GM10248 (cell line): ENCODE data around the gene NODAL.

Experiments
- CTCF ChIA-PET: fragments of 300-600 bp; sonication (Branson Sonifier 250); formaldehyde crosslinking; extraction: SDS; loops from one replicate; lab custom pipeline; 2021; ENCODE audit warnings: antibody characterized with exemption; lab: Yijun Ruan, JAX
- POLR2A ChIA-PET: fragments of 350-650 bp; sonication (Branson Sonifier 250); formaldehyde crosslinking; extraction: SDS; loops from one replicate; lab custom pipeline; 2020; ENCODE audit warnings: antibody characterized with exemption; lab: Yijun Ruan, JAX
- DNase-seq: peaks from one replicate; pipeline ENCODE4 v3.0.0; 2012; ENCODE audit errors: extremely low spot score
- TF ChIP-seq, protein P1 (sequence below): IDR thresholded peaks from 2 replicates; pipeline ENCODE4 v1.5.1; 2012; ENCODE audit warnings: mild to moderate bottlenecking, low read depth; ENCODE audit errors: extremely low read depth, missing control alignments, control extremely low read depth

The NODAL gene

DNA sequence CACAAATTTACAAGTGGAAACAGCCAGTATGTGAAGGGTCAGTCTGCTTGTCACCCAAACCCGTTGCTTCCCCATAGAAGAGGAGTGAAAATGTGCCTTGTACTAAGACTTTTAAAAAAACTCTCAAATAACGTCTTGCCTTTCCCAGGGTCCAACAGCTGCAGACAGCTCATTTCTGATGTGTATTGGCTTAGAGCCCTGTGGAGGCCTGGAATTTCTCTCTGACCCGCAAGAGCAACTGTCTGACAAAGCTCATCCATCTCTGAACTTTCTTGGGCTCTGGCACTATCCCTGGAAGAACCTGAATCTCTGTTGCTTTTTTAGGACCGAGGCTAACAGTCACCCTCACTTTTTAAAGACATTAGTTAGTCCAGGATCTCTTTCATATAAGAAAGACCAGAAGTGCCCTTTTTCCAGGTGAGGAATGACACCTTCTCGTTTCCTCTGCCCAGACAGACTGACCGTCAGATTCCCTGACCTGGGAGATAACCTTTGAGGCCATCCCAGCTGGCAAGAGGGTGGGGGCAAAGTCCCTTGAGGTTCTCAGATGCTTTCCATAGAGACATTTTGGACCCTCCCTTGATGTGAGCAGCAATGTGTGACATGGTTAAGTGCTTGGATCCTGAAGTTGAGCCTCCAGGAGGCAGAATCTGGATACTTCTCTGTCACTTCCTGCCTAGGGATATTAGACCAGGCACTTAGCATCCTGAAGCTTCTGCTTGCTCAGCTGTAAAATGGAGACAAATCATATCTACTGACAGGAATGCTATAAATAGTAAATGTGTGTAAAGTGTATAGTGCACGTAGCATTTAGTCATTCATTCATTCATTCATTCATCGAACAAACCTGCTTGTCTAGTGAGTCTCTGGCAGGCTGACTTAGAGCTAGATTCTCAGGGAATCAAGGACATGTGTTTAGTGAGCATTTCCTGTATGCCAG is 4.5 kb upstream of the NODAL start:
- CTCF ChIA-PET = interaction anchor here (0.8 to 1.6 kb wide), 7 partner anchors 9 to 224 kb away, joined by 3 to 9 read pairs (median 3); no protein-coding TSS in a partner anchor
- no peak for DNase-seq
- TF ChIP-seq, protein P1, sequence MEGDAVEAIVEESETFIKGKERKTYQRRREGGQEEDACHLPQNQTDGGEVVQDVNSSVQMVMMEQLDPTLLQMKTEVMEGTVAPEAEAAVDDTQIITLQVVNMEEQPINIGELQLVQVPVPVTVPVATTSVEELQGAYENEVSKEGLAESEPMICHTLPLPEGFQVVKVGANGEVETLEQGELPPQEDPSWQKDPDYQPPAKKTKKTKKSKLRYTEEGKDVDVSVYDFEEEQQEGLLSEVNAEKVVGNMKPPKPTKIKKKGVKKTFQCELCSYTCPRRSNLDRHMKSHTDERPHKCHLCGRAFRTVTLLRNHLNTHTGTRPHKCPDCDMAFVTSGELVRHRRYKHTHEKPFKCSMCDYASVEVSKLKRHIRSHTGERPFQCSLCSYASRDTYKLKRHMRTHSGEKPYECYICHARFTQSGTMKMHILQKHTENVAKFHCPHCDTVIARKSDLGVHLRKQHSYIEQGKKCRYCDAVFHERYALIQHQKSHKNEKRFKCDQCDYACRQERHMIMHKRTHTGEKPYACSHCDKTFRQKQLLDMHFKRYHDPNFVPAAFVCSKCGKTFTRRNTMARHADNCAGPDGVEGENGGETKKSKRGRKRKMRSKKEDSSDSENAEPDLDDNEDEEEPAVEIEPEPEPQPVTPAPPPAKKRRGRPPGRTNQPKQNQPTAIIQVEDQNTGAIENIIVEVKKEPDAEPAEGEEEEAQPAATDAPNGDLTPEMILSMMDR = no peak
- POLR2A ChIA-PET = interaction anchor here (0.6 kb wide), 1 partner anchor 309 kb away, joined by 3 read pairs; no protein-coding TSS in a partner anchor

- DNase-seq = no peak
- CTCF ChIA-PET = interaction anchor here (0.9 to 1.6 kb wide), 4 partner anchors 9 to 145 kb away, joined by 3 to 9 read pairs (median 3); no protein-coding TSS in a partner anchor
- TF ChIP-seq, protein P1 = no peak
- POLR2A ChIA-PET = no interaction called here
These were observed 3.3 kb upstream of the NODAL start for GRCh38 chr10:70444744-70445143.

GRCh38 chr10:70442332-70442988 is 979 bp upstream of the NODAL start:
- CTCF ChIA-PET = interaction anchor here (1.2 to 1.7 kb wide), 4 partner anchors 11 to 221 kb away, joined by 3 to 6 read pairs (median 4); no protein-coding TSS in a partner anchor
- DNase-seq = no peak
- POLR2A ChIA-PET = no interaction called here
- TF ChIP-seq, protein P1 = no peak

GRCh38 chr10:70441895-70442309 is 421 bp upstream of the NODAL start:
- TF ChIP-seq, protein P1 = no peak
- ChIA-PET POLR2A (no interaction called here), CTCF (interaction anchor here (1.2 to 1.6 kb wide), 3 partner anchors 11 to 19 kb away, joined by 3 to 6 read pairs (median 3); no protein-coding TSS in a partner anchor)
- no peak for DNase-seq

DNA sequence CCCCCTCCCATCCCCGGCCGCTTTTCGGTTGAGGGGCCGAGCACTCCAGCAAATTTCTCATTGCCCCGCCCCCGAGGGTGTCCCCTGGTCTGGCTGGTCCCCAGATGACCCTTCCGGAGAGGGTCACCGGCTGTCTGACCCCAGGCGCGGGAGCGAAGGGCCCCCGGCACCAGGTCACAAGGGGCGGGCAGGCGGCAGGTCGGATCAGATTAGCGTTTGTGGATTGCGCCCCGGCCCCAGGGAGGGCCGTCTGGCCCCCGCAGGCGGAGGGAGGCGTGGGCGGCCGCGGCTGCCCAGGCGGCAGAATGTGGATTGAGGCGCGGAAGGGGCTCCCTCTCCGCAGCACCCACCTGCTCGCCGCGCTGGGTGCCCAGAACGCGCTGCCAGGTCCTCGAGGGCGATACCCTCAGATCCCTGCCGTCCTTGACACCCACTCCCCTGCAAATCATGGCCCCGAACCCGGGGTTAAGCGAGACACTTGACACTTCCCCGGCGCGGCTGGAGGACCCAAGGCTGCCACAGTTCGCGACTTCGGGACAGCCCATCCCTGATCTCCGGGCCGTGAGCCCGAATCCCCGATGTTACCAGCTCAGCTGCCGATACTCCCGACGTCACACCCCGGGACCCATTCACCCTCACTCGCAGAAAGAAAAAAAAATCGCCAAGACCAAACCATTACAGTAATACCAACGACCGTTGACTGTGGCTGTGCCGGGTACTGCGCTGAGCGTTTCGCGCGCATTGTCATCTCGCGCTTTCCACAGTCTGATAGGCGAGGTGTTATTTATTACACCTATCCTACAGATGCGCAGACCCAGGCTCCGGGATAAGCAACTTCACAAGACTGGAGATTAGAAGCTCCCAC is 953 bp downstream of the NODAL start:
- ChIA-PET POLR2A (no interaction called here), CTCF (no interaction called here)
- TF ChIP-seq, protein P1 = no peak
- DNase-seq = no peak

DNA sequence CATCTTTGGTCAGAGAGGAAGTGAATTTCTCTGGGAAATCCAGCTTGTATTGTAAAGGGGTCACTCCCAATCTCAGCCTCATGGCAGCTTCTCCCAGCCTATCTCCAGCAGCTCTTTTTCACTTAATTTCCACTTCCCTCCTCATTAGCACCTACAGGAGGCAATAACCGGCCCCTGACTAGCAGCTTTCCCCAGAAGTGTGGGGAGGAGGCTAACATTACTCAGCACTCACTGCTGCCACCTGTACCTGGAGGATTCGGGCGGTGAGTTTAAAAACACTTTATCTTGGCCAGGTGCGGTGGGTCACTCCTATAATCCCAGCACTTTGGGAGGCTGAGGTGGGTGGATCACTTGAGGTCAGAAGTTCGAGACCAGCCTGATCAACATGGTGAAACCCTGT is 3.8 kb downstream of the NODAL start:
- ChIA-PET POLR2A (no interaction called here), CTCF (interaction anchor here (1.1 kb wide), 2 partner anchors 12 to 23 kb away, joined by 3 to 4 read pairs; no protein-coding TSS in a partner anchor)
- no peak for DNase-seq
- TF ChIP-seq, protein P1 = no peak
